Measurements from ENCODE around the gene SUPT5H. TPM values are rescaled to one million over a fixed set of nuclear protein-coding genes. Genes with fewer than 3 reads are reported as not detected.

SUPT5H gene
- total and polyA plus RNA-seq, 10 of the 15 experiments (the other 5 are each of a cell fraction or from before 2014, with no cell fraction given): 27.2 to 194 (median 83.6) TPM

DNA sequence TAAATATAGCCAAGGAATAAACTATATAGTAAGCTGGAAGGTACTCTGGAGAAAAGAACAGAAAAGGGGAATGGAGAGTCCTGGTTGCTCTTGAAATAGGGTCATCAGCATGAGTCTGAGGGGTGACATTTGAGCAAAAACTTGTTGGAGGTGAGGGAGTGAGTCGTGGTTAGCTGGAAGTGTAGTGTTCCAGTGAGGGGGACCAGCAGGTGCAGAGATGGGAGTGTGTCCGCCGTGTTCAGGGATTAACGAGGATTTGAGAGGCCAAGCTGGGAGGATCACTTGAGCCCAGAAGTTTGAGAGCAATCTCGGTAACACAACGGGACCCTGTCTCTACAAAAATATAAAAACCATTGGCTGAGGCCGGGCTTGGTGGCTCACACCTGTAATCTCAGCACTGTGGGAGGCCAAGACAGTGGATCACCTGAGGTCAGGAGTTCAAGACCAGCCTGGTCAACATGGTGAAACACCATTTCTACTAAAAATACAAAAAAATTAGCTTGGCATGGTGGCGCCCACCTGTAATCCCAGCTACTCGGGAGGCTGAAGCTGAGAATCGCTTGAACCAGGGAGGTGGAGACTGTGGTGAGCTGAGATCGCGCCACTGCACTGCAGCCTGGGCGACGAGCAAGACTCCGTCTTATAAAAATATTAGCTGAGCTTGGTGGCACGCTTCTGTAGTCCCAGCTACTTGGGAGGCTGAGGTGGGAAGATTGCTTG, 1.1 kb downstream of the SUPT5H start:
- in situ Hi-C loops (cut with MboI): no loop called here
- peaks cover 28% of the 10 kb centered on the region for H3K4me1 ChIP-seq (ENCODE audit: control insufficient read depth, insufficient read depth, low read length)
- peaks cover 0 to 9% of the 10 kb centered on the region in 2 experiments; a peak in 1 of 4 replicates for H3K36me3 ChIP-seq (ENCODE audit: control insufficient read depth in 2 of 2, insufficient read depth in 2 of 2, low read length in 1 of 2)
- no TSS peak for BruUV-seq (replicated peaks)
- ChIA-PET RAD21 (ENCODE audit: unreplicated experiment) (interaction anchor here (1.2 to 3.0 kb wide), 2 partner anchors 11 to 48 kb away, joined by 3 to 7 read pairs; partner anchors contain the start of gene RPS16), POLR2A (interaction anchor here (1.5 to 3.9 kb wide), 2 partner anchors 11 to 35 kb away, joined by 4 to 40 read pairs; partner anchors contain the start of gene RPS16), SMC1A (ENCODE audit: uncharacterized antibody, unreplicated experiment) (interaction anchor here (0.9 to 1.8 kb wide), 2 partner anchors 35 to 93 kb away, joined by 3 to 5 read pairs; partner anchors contain the start of gene EID2), CTCF (interaction anchor here (0.6 to 2.6 kb wide), 7 partner anchors 11 to 226 kb away, joined by 3 to 8 read pairs (median 4); partner anchors contain the start of genes PLEKHG2 and RPS16)
- intact Hi-C loops (cut with micrococcal nuclease; ENCODE audit: unreplicated experiment): loop anchor here (5.0 kb wide), 1 partner anchor 51 kb away; the partner anchor contains the start of gene DLL3
- H3K4me2 ChIP-seq (ENCODE audit: control insufficient read depth, insufficient read depth): peak overlapping the region; percentile 81
- no peaks in the 10 kb centered on the region for H3K27me3 ChIP-seq (replicated peaks in 1 of 2; ENCODE audit: control insufficient read depth in 2 of 2, insufficient read depth in 2 of 2, low read length in 1 of 2)
- peak overlapping the region; percentile 87 for H3K4me3 ChIP-seq
- no peak for ATAC-seq
- peak overlapping the region; percentile 95 for H3K27ac ChIP-seq (ENCODE audit: control insufficient read depth, insufficient read depth)
- no peaks in the 10 kb centered on the region for H3K9me3 ChIP-seq (replicated peaks; ENCODE audit: control insufficient read depth, insufficient read depth, low read length)
- 78% methylated on average over 16 of the region's 16 CpGs for WGBS (ENCODE audit: insufficient coverage, insufficient replicate concordance, low lambda C conversion rate, missing lambda C conversion rate)
- peaks cover 1% of the 10 kb centered on the region; the same call in 1 of the 2 replicates for H4K20me1 ChIP-seq (ENCODE audit: control insufficient read depth, insufficient read depth)
- peak overlapping the region; percentile 96 for H3K9ac ChIP-seq (ENCODE audit: control insufficient read depth, insufficient read depth, low read length)
- peaks cover 72% of the 10 kb centered on the region for H3K79me2 ChIP-seq (ENCODE audit: control insufficient read depth, insufficient read depth, low read length)
- no peak overlapping the region for H2AFZ ChIP-seq (ENCODE audit: control insufficient read depth, low read depth, low read length)
- no peak for DNase-seq (ENCODE audit: low read depth, low spot score)
- TF ChIP-seq ESRRA (IDR thresholded peaks at IDR 0.05; ENCODE audit: low read length): no peak
- TF ChIP-seq, protein P1, sequence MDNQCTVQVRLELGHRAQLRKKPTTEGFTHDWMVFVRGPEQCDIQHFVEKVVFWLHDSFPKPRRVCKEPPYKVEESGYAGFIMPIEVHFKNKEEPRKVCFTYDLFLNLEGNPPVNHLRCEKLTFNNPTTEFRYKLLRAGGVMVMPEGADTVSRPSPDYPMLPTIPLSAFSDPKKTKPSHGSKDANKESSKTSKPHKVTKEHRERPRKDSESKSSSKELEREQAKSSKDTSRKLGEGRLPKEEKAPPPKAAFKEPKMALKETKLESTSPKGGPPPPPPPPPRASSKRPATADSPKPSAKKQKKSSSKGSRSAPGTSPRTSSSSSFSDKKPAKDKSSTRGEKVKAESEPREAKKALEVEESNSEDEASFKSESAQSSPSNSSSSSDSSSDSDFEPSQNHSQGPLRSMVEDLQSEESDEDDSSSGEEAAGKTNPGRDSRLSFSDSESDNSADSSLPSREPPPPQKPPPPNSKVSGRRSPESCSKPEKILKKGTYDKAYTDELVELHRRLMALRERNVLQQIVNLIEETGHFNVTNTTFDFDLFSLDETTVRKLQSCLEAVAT (IDR thresholded peaks at IDR 0.05): peak; percentile 69
- FAIRE-seq: no peak

DNA sequence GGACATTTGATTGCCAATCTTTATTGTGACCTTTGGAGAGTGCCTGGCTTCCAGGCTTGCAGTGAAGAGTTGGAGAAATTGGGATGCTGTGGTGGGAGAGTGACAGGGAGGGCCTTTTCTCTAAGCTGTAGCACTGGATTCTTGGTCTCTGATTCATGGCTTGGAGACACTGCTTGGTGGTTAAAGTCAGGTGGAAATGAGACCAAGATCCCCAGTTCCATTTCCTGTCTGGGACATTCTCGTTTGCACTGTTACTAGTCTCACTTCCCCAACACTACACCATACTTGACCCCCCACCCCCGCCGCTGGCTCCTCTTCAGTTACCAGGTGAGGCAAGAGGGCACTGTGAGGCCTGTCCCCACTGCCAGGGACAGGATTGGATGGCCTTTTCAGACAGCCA, 2.9 kb downstream of the SUPT5H start:
- peak; percentile 52 for ATAC-seq
- ChIA-PET CTCF (interaction anchor here (1.4 kb wide), 1 partner anchor 106 kb away, joined by 4 read pairs; the partner anchor contains the start of gene SAMD4B), POLR2A (interaction anchor here (0.5 to 2.0 kb wide), 7 partner anchors 8 to 969 kb away, joined by 3 to 9 read pairs (median 4); partner anchors contain the start of gene RPS16), SMC1A (ENCODE audit: uncharacterized antibody, unreplicated experiment) (no interaction called here), RAD21 (ENCODE audit: unreplicated experiment) (interaction anchor here (3.0 kb wide), 1 partner anchor 13 kb away, joined by 7 read pairs; the partner anchor contains the start of gene RPS16)
- Histone ChIP-seq H3K79me2 (ENCODE audit: control insufficient read depth, insufficient read depth, low read length) (peaks cover 86% of the 10 kb centered on the region), H3K9me3 (replicated peaks; ENCODE audit: control insufficient read depth, insufficient read depth, low read length) (no peaks in the 10 kb centered on the region), H3K9ac (ENCODE audit: control insufficient read depth, insufficient read depth, low read length) (peak overlapping the region; percentile 24; the same call in 1 of the 2 replicates), H3K4me3 (peak overlapping the region; percentile 87), H3K36me3 (ENCODE audit: control insufficient read depth in 2 of 2, insufficient read depth in 2 of 2, low read length in 1 of 2) (peaks cover 5 to 22% of the 10 kb centered on the region in 2 experiments), H3K4me2 (ENCODE audit: control insufficient read depth, insufficient read depth) (peak overlapping the region; percentile 81), H2AFZ (ENCODE audit: control insufficient read depth, low read depth, low read length) (no peak overlapping the region), H4K20me1 (ENCODE audit: control insufficient read depth, insufficient read depth) (peaks cover 6% of the 10 kb centered on the region; the same call in 1 of the 2 replicates), H3K27ac (ENCODE audit: control insufficient read depth, insufficient read depth) (no peak overlapping the region), H3K4me1 (ENCODE audit: control insufficient read depth, insufficient read depth, low read length) (peaks cover 28% of the 10 kb centered on the region), H3K27me3 (replicated peaks in 1 of 2; ENCODE audit: control insufficient read depth in 2 of 2, insufficient read depth in 2 of 2, low read length in 1 of 2) (no peaks in the 10 kb centered on the region)
- no TSS peak for BruUV-seq (replicated peaks)
- no peak for FAIRE-seq
- 5% methylated on average over 3 of the region's 3 CpGs for WGBS (ENCODE audit: insufficient coverage, insufficient replicate concordance, low lambda C conversion rate, missing lambda C conversion rate)
- DNase-seq (ENCODE audit: low read depth, low spot score): no peak
- intact Hi-C loops (cut with micrococcal nuclease; ENCODE audit: unreplicated experiment): loop anchor here (5.0 kb wide), 1 partner anchor 49 kb away; the partner anchor contains the start of gene DLL3
- in situ Hi-C loops (cut with MboI): no loop called here
- TF ChIP-seq, protein P2, sequence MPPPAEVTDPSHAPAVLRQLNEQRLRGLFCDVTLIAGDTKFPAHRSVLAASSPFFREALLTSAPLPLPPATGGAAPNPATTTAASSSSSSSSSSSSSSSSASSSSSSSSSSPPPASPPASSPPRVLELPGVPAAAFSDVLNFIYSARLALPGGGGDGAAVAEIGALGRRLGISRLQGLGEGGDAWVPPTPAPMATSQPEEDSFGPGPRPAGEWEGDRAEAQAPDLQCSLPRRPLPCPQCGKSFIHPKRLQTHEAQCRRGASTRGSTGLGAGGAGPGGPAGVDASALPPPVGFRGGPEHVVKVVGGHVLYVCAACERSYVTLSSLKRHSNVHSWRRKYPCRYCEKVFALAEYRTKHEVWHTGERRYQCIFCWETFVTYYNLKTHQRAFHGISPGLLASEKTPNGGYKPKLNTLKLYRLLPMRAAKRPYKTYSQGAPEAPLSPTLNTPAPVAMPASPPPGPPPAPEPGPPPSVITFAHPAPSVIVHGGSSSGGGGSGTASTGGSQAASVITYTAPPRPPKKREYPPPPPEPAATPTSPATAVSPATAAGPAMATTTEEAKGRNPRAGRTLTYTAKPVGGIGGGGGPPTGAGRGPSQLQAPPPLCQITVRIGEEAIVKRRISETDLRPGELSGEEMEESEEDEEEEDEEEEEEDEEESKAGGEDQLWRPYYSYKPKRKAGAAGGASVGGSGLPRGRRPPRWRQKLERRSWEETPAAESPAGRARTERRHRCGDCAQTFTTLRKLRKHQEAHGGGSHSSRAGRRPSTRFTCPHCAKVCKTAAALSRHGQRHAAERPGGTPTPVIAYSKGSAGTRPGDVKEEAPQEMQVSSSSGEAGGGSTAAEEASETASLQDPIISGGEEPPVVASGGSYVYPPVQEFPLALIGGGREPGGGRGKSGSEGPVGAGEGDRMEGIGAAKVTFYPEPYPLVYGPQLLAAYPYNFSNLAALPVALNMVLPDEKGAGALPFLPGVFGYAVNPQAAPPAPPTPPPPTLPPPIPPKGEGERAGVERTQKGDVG (CRISPR knock-in tag; IDR thresholded peaks at IDR 0.05): no peak
- TF ChIP-seq POLR2A (IDR thresholded peaks at IDR 0.05; ENCODE audit: low read depth, low read length) (0 out of 2 replicates have a peak, but pooled peaks have one; percentile 11), IKZF2 (IDR thresholded peaks at IDR 0.05) (peak; percentile 54 to 80; a peak in 3 of 4 replicates), MTA2 (IDR thresholded peaks at IDR 0.05; ENCODE audit: low read depth) (peak; percentile 24; the same call in 1 of the 2 replicates), IRF4 (IDR thresholded peaks at IDR 0.05; ENCODE audit: low read depth, low read length) (peak; percentile 75), RUNX3 (IDR thresholded peaks at IDR 0.05; ENCODE audit: low read length) (peak; percentile 83), PAX8 (IDR thresholded peaks at IDR 0.05) (no peak), SPI1 (IDR thresholded peaks at IDR 0.05; ENCODE audit: borderline replicate concordance, insufficient read depth, low read depth, low read length) (peak; percentile 92), RB1 (IDR thresholded peaks at IDR 0.05; ENCODE audit: borderline replicate concordance) (no peak)

Measured in GM12878 (cell line).